ENCODE measurements around the gene PDGFRA. TPM values are rescaled to one million over a fixed set of nuclear protein-coding genes. Genes with fewer than 3 reads are reported as not detected.

PDGFRA gene
- polyA plus RNA-seq, 1 donor from 2014 or later: 0.43 TPM

- Histone ChIP-seq H2AFZ (ENCODE audit: low read depth, low read length) (no peak overlapping the region), H3K79me2 (replicated peaks; ENCODE audit: insufficient read depth, low read length) (no peaks in the 10 kb centered on the region), H3K9ac (ENCODE audit: low read length) (no peak overlapping the region), H3K36me3 (ENCODE audit: insufficient read depth, low read length) (no peaks in the 10 kb centered on the region), H3K9me2 (ENCODE audit: insufficient read depth, low read length) (no peaks in the 10 kb centered on the region), H4K20me1 (ENCODE audit: insufficient read depth) (no peaks in the 10 kb centered on the region), H3K27ac (ENCODE audit: low read length) (no peak overlapping the region), H3K27me3 (ENCODE audit: insufficient read depth, low read depth, low read length) (no peaks in the 10 kb centered on the region), H3K9me3 (ENCODE audit: low read length) (no peaks in the 10 kb centered on the region), H3F3A (ENCODE audit: insufficient read depth, low read length, poor library complexity, severe bottlenecking) (no peaks in the 10 kb centered on the region), H3K4me2 (ENCODE audit: low read length) (no peak overlapping the region), H3K4me3 (ENCODE audit: low read length) (no peak overlapping the region)
- TF ChIP-seq POLR2AphosphoS5 (IDR thresholded peaks at IDR 0.05) (no peak), RAD21 (conservative IDR thresholded peaks at IDR 0.05) (no peak), EP300 (conservative IDR thresholded peaks at IDR 0.05; ENCODE audit: poor library complexity, severe bottlenecking) (no peak), SMC3 (conservative IDR thresholded peaks at IDR 0.05; ENCODE audit: poor library complexity) (no peak), EZH2 (IDR thresholded peaks at IDR 0.05; ENCODE audit: borderline replicate concordance, insufficient read depth, low read length, poor library complexity, severe bottlenecking) (no peak), MXI1 (conservative IDR thresholded peaks at IDR 0.05; ENCODE audit: poor library complexity, severe bottlenecking) (no peak), CTCF (IDR thresholded peaks at IDR 0.05; ENCODE audit: poor library complexity, severe bottlenecking) (no peak), TAF1 (IDR thresholded peaks at IDR 0.05; ENCODE audit: low read depth) (no peak), REST (IDR thresholded peaks at IDR 0.05; ENCODE audit: borderline replicate concordance) (no peak)
Observed at GRCh38 chr4:54192811-54193210, 36.3 kb upstream of the PDGFRA start.

- no peak overlapping the region for H3K4me2 ChIP-seq (ENCODE audit: low read length)
Observed at GRCh38 chr4:54197926-54198325, 31.2 kb upstream of the PDGFRA start.

More at GRCh38 chr4:54197926-54198325, 31.2 kb upstream of the PDGFRA start:
- no peak overlapping the region for H2AFZ ChIP-seq (ENCODE audit: low read depth, low read length)
- H3K9me3 ChIP-seq (ENCODE audit: low read length): no peaks in the 10 kb centered on the region
- H3F3A ChIP-seq (ENCODE audit: insufficient read depth, low read length, poor library complexity, severe bottlenecking): no peaks in the 10 kb centered on the region
- no peaks in the 10 kb centered on the region for H3K36me3 ChIP-seq (ENCODE audit: insufficient read depth, low read length)
- no peaks in the 10 kb centered on the region for H3K27me3 ChIP-seq (ENCODE audit: insufficient read depth, low read depth, low read length)
- no peaks in the 10 kb centered on the region for H3K9me2 ChIP-seq (ENCODE audit: insufficient read depth, low read length)
- no peaks in the 10 kb centered on the region for H3K79me2 ChIP-seq (replicated peaks; ENCODE audit: insufficient read depth, low read length)
- no peak overlapping the region for H3K4me3 ChIP-seq (ENCODE audit: low read length)
- TF ChIP-seq MXI1 (conservative IDR thresholded peaks at IDR 0.05; ENCODE audit: poor library complexity, severe bottlenecking): no peak
- TF ChIP-seq SMC3 (conservative IDR thresholded peaks at IDR 0.05; ENCODE audit: poor library complexity): no peak
- no peak for TF ChIP-seq CTCF (IDR thresholded peaks at IDR 0.05; ENCODE audit: poor library complexity, severe bottlenecking)
- no peak for TF ChIP-seq EZH2 (IDR thresholded peaks at IDR 0.05; ENCODE audit: borderline replicate concordance, insufficient read depth, low read length, poor library complexity, severe bottlenecking)
- no peak for TF ChIP-seq RAD21 (conservative IDR thresholded peaks at IDR 0.05)
- no peak for TF ChIP-seq REST (IDR thresholded peaks at IDR 0.05; ENCODE audit: borderline replicate concordance)
- TF ChIP-seq POLR2AphosphoS5 (IDR thresholded peaks at IDR 0.05): no peak
- TF ChIP-seq EP300 (conservative IDR thresholded peaks at IDR 0.05; ENCODE audit: poor library complexity, severe bottlenecking): no peak
- no peak for TF ChIP-seq TAF1 (IDR thresholded peaks at IDR 0.05; ENCODE audit: low read depth)
- H3K27ac ChIP-seq (ENCODE audit: low read length): no peak overlapping the region
- H3K9ac ChIP-seq (ENCODE audit: low read length): no peak overlapping the region
- H4K20me1 ChIP-seq (ENCODE audit: insufficient read depth): no peaks in the 10 kb centered on the region

Measured in neural cell (in vitro differentiated cells).